ENCODE data around the gene FAM20B.

GRCh38 chr1:179092896-179093461, 67.3 kb downstream of the FAM20B start:
- no peak for TF ChIP-seq POLR2A (IDR thresholded peaks at IDR 0.05)
- no peak for TF ChIP-seq CTCF (IDR thresholded peaks at IDR 0.05)
- TF ChIP-seq EP300 (IDR thresholded peaks at IDR 0.05), result no peak
